HG03108 (cell line): ENCODE results near the gene ZNF391.
A peak's percentile ranks its signal among the peaks of the same experiment; 100 is the strongest.
"Not testable (repeated sequence)": the region's sequence is repeated elsewhere in the genome, so short reads cannot be mapped to it uniquely, and the experiment has no call there.

ENCODE experiments used
- ATAC-seq: cut with Tn5 transposase; IDR thresholded peaks from one replicate; pipeline ENCODE4 v1.9.1; 2021; ENCODE audit warnings: moderate library complexity; ENCODE audit not compliant: unreplicated experiment

The ZNF391 gene

GRCh38 chr6:27388293-27389197 lies at the start of gene ZNF391:
TSS of gene ZNF391 (plus strand) at chr6:27388759. CDS start at chr6:27400371, 11,612 bp downstream.
- ATAC-seq: peak; percentile 89

- ATAC-seq: no peak
Measured at GRCh38 chr6:27352850-27353249, 35.7 kb upstream of the ZNF391 start.

GRCh38 chr6:27358786-27359185 lies 29.8 kb upstream of the ZNF391 start:
- no peak for ATAC-seq

GRCh38 chr6:27359231-27359630 lies 29.3 kb upstream of the ZNF391 start:
- no peak for ATAC-seq

- no peak for ATAC-seq
Measured at GRCh38 chr6:27368202-27368601, 20.4 kb upstream of the ZNF391 start.

- ATAC-seq: no peak
Measured at GRCh38 chr6:27370391-27370790, 18.2 kb upstream of the ZNF391 start.

- peak; percentile 87 for ATAC-seq
Measured at GRCh38 chr6:27374824-27375612, 13.5 kb upstream of the ZNF391 start.

- ATAC-seq: no peak
Measured at GRCh38 chr6:27375613-27376079, 12.9 kb upstream of the ZNF391 start.

- not testable (repeated sequence) for ATAC-seq
Measured at GRCh38 chr6:27378406-27378805, 10.2 kb upstream of the ZNF391 start.

- ATAC-seq: not testable (repeated sequence)
Measured at GRCh38 chr6:27381001-27381400, 7.6 kb upstream of the ZNF391 start.

- ATAC-seq: no peak
Measured at GRCh38 chr6:27383011-27383410, 5.5 kb upstream of the ZNF391 start.

GRCh38 chr6:27383481-27383880 lies 5.1 kb upstream of the ZNF391 start:
- ATAC-seq: no peak

- ATAC-seq: no peak
Measured at GRCh38 chr6:27392623-27393022, 4.1 kb downstream of the ZNF391 start.

- no peak for ATAC-seq
Measured at GRCh38 chr6:27394073-27394472, 5.5 kb downstream of the ZNF391 start.

GRCh38 chr6:27400877-27401642 lies 12.5 kb downstream of the ZNF391 start:
- no peak for ATAC-seq

GRCh38 chr6:27406085-27406484 lies 17.5 kb downstream of the ZNF391 start:
- ATAC-seq: no peak

- no peak for ATAC-seq
Measured at GRCh38 chr6:27407153-27407814, 18.7 kb downstream of the ZNF391 start.

- ATAC-seq: no peak
Measured at GRCh38 chr6:27414300-27414699, 25.7 kb downstream of the ZNF391 start.

GRCh38 chr6:27414996-27415395 lies 26.4 kb downstream of the ZNF391 start:
- no peak for ATAC-seq

- ATAC-seq: no peak
Measured at GRCh38 chr6:27415898-27416297, 27.3 kb downstream of the ZNF391 start.
